DMS114 treated with DMSO at 0.1 percent for 48 hours (cell line): ENCODE measurements around the gene ZNF608.

Experiments
- DNase-seq: peaks from one replicate; lab custom pipeline; 2025; ENCODE audit not compliant: unreplicated experiment; lab: John Stamatoyannopoulos, UW

The ZNF608 gene

GRCh38 chr5:124738681-124739633 lies 7.5 kb downstream of the ZNF608 start:
- no peak for DNase-seq

- DNase-seq = no peak
Observed at GRCh38 chr5:124737651-124738050, 8.8 kb downstream of the ZNF608 start.

DNA sequence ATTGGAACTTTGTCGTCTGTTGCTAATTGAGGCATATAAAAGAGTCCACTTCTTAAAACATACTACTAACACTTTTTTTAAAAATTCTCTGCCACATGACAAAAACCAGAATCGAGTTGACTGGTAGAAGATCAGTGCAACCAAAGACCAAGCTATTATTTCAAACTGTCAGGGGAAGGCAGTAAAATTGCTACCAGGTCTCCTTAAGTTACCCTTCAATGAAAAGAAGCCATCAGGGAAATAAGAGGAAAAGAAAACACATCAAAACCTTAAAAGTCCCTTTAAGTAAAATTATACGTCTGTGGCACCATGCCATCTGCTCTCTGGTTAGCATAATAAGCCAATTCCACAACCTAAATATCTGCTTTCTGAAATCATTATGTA lies 9.6 kb downstream of the ZNF608 start:
- DNase-seq = no peak

DNA sequence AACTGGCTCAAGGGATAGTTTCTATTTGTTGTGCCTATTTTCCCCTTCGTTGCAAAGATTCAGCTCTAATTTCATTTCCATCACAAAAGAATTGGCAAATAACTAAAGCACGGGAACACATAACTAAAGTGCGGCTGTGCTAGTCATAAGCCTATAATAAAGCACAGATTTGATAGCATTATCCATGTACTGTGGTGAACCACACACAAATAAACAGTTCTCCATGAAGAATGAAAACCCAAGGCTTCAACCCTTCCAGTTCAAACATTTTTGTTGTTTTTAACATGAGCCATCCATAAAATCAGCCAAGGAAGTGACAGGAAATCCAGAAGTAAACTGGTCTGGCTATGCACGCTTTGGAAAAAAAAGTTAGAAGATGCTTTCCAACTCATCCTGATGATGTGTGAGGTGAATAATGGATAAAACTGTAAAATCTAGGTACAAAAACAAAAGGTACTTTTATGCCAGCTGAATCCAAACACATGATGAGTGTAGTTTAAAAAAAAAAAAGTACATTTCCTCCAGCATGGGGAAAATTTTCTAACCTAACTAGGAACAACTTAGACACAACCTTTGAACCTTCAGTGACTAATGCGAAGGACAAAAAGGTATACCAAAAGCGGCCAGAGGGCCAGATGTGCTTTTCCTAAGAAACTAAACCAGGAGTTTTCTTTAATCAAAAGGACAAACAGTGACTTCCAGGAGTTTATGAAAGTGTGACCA lies 10.2 kb downstream of the ZNF608 start:
- no peak for DNase-seq

GRCh38 chr5:124735169-124735858 lies 11.1 kb downstream of the ZNF608 start:
- DNase-seq = no peak

GRCh38 chr5:124734574-124735168 lies 11.8 kb downstream of the ZNF608 start:
- no peak for DNase-seq

DNA sequence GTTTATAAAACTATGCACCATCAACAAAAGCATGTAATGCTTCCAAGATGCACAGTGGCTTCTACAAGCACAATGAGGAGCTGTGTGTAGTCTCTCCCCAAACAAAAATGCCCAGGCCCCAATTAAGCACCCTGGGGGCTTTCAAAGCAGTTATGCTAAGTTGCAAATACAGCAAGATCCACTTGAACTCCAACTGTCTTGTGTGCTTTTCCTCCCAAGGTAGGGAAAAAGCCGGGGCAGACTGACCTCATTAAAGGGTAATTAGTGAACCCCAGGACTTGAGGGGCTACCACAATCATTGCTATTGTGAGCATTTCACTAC lies 13.1 kb downstream of the ZNF608 start:
- no peak for DNase-seq

GRCh38 chr5:124732428-124733328 lies 13.8 kb downstream of the ZNF608 start:
- DNase-seq = no peak

DNA sequence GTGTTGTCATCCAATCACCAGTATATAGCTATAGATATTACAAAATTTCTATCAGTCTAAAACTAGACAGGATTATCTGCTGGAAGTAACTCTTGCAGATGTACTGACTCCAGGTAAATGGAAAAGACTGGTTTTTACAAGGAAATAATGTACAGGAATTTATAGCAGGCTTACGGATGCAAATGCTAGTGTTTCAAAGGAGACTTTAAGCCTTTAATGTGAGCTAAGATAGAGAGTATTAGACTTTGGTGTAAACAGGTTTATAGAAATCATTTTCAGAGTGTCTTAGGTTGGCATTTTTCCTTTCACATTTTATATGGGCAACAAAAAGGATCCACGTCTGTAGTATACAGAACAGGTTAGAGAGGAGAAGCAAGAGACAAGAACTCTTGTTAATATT lies 16.1 kb downstream of the ZNF608 start:
- DNase-seq = no peak

GRCh38 chr5:124729720-124730359 lies 16.6 kb downstream of the ZNF608 start:
- DNase-seq = no peak

DNA sequence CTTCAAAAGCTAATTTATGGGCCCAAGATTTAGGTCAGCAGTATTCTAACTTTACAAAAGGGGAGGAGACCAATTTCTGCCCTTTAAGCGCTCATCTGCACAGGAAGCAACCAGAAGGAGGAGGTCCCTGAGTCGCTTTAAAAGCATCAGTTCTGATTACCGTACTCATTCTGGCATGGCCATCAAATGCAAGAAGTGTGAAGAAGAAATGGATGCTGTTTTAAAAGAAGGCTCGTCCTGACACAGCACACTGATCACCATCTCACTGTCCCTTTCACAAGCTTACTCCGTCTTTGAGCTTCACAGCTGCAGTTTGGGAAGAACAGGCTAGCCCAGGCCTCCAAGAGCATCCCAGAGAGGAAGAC lies 17.5 kb downstream of the ZNF608 start:
- no peak for DNase-seq

DNA sequence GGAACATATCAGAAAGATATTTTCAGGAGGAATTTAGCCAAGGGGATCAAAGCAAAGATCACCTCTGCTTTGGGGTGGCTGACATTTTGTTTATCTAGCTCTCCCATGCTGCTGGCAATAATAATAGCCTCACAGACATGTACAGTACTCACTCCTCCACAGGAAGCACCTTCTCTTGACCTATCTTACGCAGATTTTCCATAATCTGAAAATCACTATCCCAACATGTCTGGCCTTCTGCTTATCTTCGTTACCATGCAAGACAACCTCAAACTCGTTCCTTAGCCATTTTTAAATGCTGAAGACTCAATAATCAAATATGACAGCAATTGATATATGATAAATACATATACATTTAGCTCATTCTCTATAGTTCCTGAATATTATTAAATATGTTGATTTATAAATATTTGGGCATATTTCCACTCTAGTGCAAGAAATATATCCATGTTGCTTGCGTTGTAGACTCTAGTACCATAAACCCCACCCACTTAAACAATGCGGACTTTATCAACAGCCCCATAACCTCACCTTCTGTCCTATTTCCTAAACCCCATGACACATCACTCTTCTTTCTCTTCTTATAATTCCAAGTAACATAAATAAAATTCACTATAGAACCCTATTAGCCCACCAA lies 18.0 kb downstream of the ZNF608 start:
- no peak for DNase-seq

DNA sequence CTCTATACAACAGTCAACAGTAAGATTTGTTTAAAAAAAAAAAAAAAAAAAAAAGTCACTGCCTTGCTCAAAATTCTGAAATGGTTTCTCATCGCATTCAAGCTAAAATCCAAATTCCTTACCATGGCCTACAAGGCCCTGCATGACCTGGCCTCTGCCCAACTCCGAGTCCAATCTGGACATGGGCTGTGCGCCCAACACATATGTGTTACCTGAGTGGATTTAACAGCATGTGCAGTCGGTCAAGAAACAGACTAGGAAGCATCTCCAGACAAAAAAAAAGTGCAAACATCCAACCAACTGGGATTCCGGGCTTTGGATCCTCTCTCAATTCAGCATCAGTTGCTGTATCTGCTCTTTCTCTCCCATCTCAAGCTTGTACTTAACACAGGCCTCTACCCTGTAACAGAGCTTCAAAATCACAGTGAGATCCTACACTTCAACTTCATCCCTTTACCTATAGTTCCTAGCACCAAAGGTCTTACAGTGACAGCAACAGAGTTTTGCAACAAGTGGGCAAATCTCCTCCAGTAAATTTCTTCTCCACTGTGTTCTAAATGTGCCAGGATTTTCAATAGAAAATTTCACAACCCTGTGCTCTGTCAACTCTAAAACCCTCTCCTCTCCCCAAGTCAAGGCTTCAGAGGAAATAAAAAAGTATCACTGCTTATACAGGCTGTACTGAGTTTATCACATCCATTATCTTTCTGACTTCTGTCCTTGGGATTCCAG lies 19.6 kb downstream of the ZNF608 start:
- no peak for DNase-seq

DNA sequence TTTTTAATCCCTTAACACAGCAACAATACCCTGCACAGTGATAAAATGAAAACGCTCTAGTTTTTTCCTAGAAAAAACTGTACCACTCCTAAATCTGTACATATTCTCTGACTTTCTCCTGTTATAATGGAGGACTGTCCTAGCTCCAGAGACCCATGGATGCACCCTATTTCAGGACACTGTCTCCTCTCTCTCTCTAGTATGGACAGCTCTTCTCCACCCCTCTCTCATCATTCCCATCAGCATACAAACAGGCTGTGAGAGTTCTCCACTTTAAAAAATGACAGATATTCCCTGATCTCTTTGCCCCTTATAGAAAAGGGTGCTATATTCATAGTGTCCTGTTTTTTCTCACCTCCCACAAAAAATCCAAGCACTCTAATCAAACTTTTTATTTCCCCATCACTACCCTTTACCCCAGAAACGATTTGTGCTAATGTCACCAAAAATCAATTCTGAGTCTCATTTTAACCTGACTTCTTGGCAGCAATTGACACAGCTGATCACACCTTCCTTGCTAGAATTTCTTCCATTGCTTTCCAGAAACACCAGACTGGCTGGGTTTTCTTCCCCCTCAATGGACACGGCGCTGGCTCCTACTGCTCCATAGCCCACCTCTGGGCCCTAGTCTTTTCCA lies 20.7 kb downstream of the ZNF608 start:
- DNase-seq = no peak

- DNase-seq = no peak
Observed at GRCh38 chr5:124725040-124725434, 21.4 kb downstream of the ZNF608 start.

GRCh38 chr5:124724357-124725039 lies 21.9 kb downstream of the ZNF608 start:
- no peak for DNase-seq

DNA sequence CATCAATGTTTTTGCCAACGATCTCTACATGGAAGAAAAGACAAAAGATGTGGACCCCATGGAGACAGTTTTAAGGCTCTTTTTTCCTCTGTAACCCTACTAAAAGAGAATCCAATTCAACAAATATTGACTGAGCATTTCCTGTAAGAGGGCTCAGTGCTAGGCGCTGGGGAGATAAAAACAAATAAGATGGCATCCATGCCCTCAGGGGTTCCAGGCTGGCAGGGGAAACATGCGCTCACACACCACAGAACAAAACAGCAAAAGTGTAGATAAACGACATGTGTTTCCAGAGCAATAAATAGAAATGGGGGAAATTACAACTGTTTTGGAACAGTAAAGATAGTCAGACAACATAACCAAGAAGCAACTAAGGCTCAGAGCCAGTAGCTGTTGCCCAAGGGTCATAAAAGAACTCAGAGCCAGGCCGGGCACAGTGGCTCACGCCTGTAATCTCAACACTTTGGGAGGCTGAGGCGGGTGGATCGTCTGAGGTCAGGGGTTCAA lies 25.2 kb downstream of the ZNF608 start:
- DNase-seq = no peak

- DNase-seq = no peak
Observed at GRCh38 chr5:124720593-124720992, 25.8 kb downstream of the ZNF608 start.
